Subcutaneous adipose tissue (tissue), 4 donors: Measurements from ENCODE around the gene DPPA2. TPM values are rescaled to one million over a fixed set of nuclear protein-coding genes. Genes with fewer than 3 reads are reported as not detected.

Experiments
- total RNA-seq, 4 donors: library from RNA; depleted of rRNA; stranded (reverse); fragments of >200 nt; gene quantifications; one replicate each; pipeline ENCODE4 v1.1.0, GENCODE V29; 2016
- TF ChIP-seq, protein P1 (sequence below): fragments of 450-650 bp; IDR thresholded peaks from one replicate; pipeline ENCODE4 v1.5.1; 2016; ENCODE audit warnings: low read depth, mild to moderate bottlenecking, control low read depth, antibody characterized with exemption, moderate library complexity

DPPA2 gene
- total RNA-seq, 4 donors from 2014 or later = not detected

DNA sequence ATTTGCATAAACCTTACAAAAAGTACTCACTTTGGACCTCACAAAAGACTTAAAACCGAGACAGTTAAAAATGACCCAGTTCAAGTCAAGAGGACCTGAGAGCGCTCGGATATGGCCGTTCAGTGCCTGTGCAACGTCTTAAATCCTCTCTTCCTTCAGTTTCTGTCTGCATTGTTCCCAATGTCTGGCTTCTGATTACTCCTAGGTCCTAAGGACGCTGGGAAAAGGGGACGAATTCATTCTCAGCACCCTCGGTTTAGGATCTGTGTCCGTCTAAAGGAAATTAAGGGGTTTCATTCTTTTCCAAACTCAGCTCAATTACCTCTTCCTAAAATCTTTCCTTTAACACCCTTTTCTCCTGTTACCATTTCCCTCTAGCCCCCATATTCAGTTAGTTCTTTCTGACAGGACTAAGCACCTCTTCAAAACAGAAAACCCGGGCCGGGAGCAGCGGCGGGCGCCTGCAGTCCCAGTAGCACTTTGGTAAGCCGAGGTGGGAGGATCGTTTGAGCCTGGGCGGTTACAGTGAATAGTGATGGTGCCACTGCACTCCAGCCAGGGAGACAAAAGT is 20.1 kb upstream of the DPPA2 start:
- TF ChIP-seq, protein P1, sequence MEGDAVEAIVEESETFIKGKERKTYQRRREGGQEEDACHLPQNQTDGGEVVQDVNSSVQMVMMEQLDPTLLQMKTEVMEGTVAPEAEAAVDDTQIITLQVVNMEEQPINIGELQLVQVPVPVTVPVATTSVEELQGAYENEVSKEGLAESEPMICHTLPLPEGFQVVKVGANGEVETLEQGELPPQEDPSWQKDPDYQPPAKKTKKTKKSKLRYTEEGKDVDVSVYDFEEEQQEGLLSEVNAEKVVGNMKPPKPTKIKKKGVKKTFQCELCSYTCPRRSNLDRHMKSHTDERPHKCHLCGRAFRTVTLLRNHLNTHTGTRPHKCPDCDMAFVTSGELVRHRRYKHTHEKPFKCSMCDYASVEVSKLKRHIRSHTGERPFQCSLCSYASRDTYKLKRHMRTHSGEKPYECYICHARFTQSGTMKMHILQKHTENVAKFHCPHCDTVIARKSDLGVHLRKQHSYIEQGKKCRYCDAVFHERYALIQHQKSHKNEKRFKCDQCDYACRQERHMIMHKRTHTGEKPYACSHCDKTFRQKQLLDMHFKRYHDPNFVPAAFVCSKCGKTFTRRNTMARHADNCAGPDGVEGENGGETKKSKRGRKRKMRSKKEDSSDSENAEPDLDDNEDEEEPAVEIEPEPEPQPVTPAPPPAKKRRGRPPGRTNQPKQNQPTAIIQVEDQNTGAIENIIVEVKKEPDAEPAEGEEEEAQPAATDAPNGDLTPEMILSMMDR = no peak

DNA sequence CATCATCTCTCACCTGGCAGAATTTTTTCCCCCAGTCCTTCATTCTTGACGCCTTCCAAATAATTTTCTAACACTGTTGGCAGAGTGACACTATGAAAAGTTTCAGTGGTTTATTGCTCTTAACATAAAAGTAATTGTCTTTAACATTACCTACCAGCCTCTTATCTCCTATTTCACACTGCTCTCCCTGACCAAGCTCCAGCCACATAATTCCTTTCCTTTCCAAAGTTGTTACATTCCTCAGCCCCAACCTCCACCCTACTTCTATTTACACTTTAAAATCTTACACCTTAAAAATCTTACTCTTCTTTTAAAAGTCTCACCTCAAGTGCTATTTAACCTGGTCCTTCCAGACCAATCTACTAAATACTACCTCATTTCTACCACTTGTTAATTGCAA is 18.3 kb upstream of the DPPA2 start:
- TF ChIP-seq, protein P1 = no peak

DNA sequence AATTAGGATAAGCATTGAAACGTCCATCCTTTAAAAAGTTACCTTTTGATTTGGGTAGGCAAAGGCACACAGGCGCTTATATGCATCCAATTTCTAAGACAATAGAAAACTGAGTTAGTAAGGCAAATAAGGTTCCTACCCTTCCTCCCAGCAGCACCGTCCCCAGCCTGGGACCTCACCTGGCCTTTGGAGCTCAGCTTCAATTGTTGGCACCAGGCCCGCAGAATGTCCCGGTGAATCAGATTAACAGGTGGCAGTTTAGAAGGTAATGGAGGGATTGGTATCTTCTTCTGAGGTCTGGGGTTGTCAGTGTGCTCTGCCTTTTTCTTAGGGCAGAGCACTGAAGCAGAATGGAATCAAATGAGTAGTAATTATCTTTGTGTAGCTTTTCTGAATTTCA is 15.4 kb upstream of the DPPA2 start:
- TF ChIP-seq, protein P1 = no peak

DNA sequence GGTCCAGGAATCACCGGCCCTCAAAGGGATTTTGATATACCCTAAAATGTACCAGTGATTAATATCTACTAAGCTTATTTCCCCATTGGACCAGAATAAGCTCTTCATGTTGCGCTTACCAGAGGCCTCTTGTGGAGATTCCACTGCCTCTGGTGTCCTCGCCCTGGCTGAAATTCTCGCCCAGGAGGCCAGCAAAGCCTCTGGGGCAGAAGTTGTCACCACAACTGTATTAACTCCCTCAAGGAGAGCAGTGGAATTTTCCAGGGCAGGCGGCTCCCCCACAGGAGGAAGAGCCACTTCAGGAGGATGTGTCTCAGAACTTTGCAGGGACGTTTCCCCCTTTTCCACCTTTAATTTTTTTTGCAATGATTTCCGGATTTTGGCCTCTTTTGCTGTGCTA is 14.1 kb upstream of the DPPA2 start:
- TF ChIP-seq, protein P1 = no peak

DNA sequence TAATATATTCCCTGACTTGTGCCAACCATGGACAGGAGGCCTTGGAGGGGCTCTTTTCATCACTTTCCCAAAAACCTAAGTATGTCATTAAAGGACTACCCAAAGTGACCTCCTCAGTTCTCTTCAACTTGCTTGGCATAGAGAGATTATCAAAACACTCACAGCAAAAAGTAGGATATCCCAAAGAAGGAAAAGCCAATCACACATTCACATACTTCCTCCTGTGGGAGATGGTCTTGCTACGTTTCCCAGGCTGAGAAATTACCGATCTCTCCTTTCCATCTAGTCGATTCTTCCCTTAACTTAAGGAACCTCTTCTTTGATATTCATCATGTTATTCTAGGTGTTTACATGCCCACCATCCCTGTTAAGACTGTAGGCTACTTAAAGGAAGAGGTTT is 11.9 kb upstream of the DPPA2 start:
- TF ChIP-seq, protein P1 = no peak

DNA sequence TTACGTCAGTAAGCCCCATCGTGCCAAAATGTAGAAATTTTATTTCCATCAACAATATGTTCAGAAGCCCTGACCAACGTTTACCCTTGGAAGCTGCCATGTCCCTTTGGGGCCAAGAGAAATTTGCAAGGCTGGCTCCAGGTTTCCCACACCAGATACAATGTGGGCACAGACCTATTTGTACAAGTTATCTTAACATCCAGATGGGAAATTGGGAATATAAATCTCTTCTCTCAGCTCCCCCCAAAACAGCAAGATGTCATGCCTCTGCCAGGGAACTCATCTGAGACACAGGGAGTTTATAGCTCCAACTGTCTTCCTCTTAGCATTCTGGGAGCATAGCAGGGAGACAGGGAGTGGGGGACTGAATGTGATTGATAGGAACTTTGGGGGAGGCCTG is 9.3 kb upstream of the DPPA2 start:
- TF ChIP-seq, protein P1 = no peak

DNA sequence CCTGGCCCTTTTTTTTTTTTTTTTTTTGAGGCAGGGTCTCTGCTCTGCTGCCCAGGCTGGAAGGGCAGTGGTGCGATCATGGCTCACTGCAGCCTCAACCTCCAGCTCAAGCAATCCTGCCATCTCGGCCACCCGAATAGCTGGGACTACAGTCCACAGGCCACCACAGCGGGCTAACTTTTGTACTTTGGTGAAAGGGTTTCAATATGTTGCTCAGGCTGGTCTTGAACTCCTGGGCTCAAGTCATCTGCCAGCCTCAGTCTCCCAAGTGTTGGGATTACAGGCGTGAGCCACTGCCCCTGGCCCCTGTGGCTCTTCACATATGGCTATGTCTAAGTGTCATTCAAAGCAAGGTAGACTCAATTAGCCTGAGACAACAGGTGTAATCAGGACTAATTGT is 8.8 kb upstream of the DPPA2 start:
- TF ChIP-seq, protein P1 = no peak

DNA sequence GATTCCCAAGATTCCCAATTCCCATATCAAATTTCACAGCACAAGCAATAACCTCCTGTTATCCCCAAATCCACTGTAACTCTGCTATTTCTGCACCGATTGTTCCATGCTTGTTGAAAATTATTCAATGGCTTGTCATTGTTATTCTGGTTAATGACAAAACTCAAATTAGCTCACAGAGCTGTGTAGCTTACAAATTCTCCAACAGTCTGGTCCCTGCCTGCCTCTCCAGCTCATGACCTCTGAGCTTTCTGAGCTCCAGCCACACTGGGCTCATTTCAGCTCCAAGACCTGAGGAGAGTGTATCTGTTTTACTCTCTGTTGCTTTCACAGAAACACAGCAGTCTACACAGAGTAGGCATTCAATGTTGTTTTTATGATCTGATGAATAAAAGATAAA is 3.3 kb downstream of the DPPA2 start:
- TF ChIP-seq, protein P1 = no peak
